Adipose tissue (tissue), 3 donors: ENCODE results near the gene GPRC5C. TPM values are rescaled to one million over a fixed set of nuclear protein-coding genes. Genes with fewer than 3 reads are reported as not detected.
"Not testable (repeated sequence)": the region's sequence is repeated elsewhere in the genome, so short reads cannot be mapped to it uniquely, and the experiment has no call there.

Experiments
- H3K27ac ChIP-seq: one replicate; pipeline ENCODE4 v1.5.1; 2013; ENCODE audit warnings: low read depth, low read length
- WGBS, 3 donors: extraction: QIAGEN DNeasy Blood & Tissue Kit; methylation state at CpG; one replicate each; pipeline ENCODE4 v1.1.7; 2013; 5-methylcytosine and 5-hydroxymethylcytosine counted together
- polyA plus RNA-seq, 3 donors: library from polyadenylated mRNA; stranded (reverse); fragments of 200-250 nt; gene quantifications; one replicate each; pipeline ENCODE4 v1.2.3, GENCODE V29; 2013
- donor health status: healthy with polysubstance abuse.
- donor health status: Bipolar disorder and iron deficiency.
- donor health status: healthy.

The GPRC5C gene
- polyA plus RNA-seq, 3 donors = 7.8 to 79.0 (median 35.5) TPM

- 63 to 77% (median 70%) methylated on average over 12 of the region's 12 CpGs for WGBS, 3 donors
- no peak overlapping the region for H3K27ac ChIP-seq
Observed at GRCh38 chr17:74403512-74404137, 28.3 kb upstream of the GPRC5C start.

GRCh38 chr17:74404218-74404617 is 27.7 kb upstream of the GPRC5C start:
- 68 to 73% (median 68%) methylated on average over 7 of the region's 7 CpGs for WGBS, 3 donors
- no peak overlapping the region for H3K27ac ChIP-seq

GRCh38 chr17:74404789-74405188 is 27.1 kb upstream of the GPRC5C start:
- 81 to 93% (median 86%) methylated on average over 6 of the region's 6 CpGs for WGBS, 3 donors
- no peak overlapping the region for H3K27ac ChIP-seq

GRCh38 chr17:74405311-74405710 is 26.6 kb upstream of the GPRC5C start:
- H3K27ac ChIP-seq = not testable (repeated sequence)
- WGBS, 3 donors = 94 to 96% (median 94%) methylated on average over 5 of the region's 5 CpGs

- 48 to 89% (median 84%) methylated on average over 5 of the region's 5 CpGs for WGBS, 3 donors
- no peak overlapping the region for H3K27ac ChIP-seq
Observed at GRCh38 chr17:74407384-74407783, 24.5 kb upstream of the GPRC5C start.

GRCh38 chr17:74408262-74408661 is 23.6 kb upstream of the GPRC5C start:
- no peak overlapping the region for H3K27ac ChIP-seq
- WGBS, 3 donors = 80 to 83% (median 82%) methylated on average over 3 of the region's 3 CpGs

GRCh38 chr17:74408815-74409214 is 23.1 kb upstream of the GPRC5C start:
- no peak overlapping the region for H3K27ac ChIP-seq
- 55 to 67% (median 62%) methylated on average over 4 of the region's 4 CpGs for WGBS, 3 donors

- 75 to 80% (median 76%) methylated on average over 4 of the region's 4 CpGs for WGBS, 3 donors
Observed at GRCh38 chr17:74410001-74410443, 21.9 kb upstream of the GPRC5C start.

GRCh38 chr17:74412581-74412980 is 19.3 kb upstream of the GPRC5C start:
- WGBS, 3 donors = 95 to 97% (median 96%) methylated on average over 8 of the region's 8 CpGs
- no peak overlapping the region for H3K27ac ChIP-seq

More at GRCh38 chr17:74410001-74410443, 21.9 kb upstream of the GPRC5C start:
- no peak overlapping the region for H3K27ac ChIP-seq

- no peak overlapping the region for H3K27ac ChIP-seq
- 76 to 83% (median 78%) methylated on average over 7 of the region's 7 CpGs for WGBS, 3 donors
Observed at GRCh38 chr17:74413491-74413890, 18.4 kb upstream of the GPRC5C start.

- no peak overlapping the region for H3K27ac ChIP-seq
- 85 to 87% (median 86%) methylated on average over 3 of the region's 3 CpGs for WGBS, 3 donors
Observed at GRCh38 chr17:74414510-74414909, 17.4 kb upstream of the GPRC5C start.

- H3K27ac ChIP-seq = no peak overlapping the region
- WGBS, 3 donors = 90 to 94% (median 92%) methylated on average over 13 of the region's 13 CpGs
Observed at GRCh38 chr17:74415608-74416396, 16.1 kb upstream of the GPRC5C start.

- H3K27ac ChIP-seq = no peak overlapping the region
- 66 to 82% (median 72%) methylated on average over 12 of the region's 12 CpGs for WGBS, 3 donors
Observed at GRCh38 chr17:74417178-74418045, 14.5 kb upstream of the GPRC5C start.

GRCh38 chr17:74419928-74420411 is 11.9 kb upstream of the GPRC5C start:
- no peak overlapping the region for H3K27ac ChIP-seq
- 47 to 93% (median 83%) methylated on average over 10 of the region's 10 CpGs for WGBS, 3 donors

GRCh38 chr17:74424117-74424516 is 7.8 kb upstream of the GPRC5C start:
- H3K27ac ChIP-seq = no peak overlapping the region
- WGBS, 3 donors = 90 to 94% (median 93%) methylated on average over 7 of the region's 7 CpGs

- no peak overlapping the region for H3K27ac ChIP-seq
- WGBS, 3 donors = 79 to 92% (median 89%) methylated on average over 14 of the region's 14 CpGs
Observed at GRCh38 chr17:74424657-74425056, 7.2 kb upstream of the GPRC5C start.

- 75 to 88% (median 80%) methylated on average over 9 of the region's 9 CpGs for WGBS, 3 donors
- H3K27ac ChIP-seq = no peak overlapping the region
Observed at GRCh38 chr17:74426551-74427047, 5.3 kb upstream of the GPRC5C start.

GRCh38 chr17:74427048-74427762 is 4.7 kb upstream of the GPRC5C start:
- H3K27ac ChIP-seq = no peak overlapping the region
- 34 to 76% (median 72%) methylated on average over 10 of the region's 10 CpGs for WGBS, 3 donors
